ENCODE data around the gene POTEE. TPM values are rescaled to one million over a fixed set of nuclear protein-coding genes. Genes with fewer than 3 reads are reported as not detected.
"Not testable (repeated sequence)": the region's sequence is repeated elsewhere in the genome, so short reads cannot be mapped to it uniquely, and the experiment has no call there.

POTEE gene
- total RNA-seq, 3 donors from 2014 or later (not counting 1 experiment from before 2014, with no cell fraction given): 0.33 to 0.79 (median 0.50) TPM

DNA sequence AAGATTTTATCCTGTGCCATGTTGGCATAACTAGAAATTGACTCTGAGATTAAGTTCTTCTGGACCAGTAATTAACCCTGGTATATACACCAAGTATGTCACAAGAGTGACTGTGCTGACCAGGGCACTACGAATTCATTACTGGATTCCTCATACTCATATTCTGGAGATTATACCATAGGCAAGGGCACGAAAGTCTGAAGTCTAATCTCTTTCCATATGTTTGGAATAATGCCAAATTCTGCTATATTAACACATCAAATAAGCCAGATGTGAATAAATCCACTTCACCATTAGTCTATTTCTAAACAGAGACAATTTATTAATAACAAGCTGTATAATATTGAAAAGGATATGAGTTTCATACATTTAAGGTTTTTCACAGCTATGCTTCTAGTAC, 13.2 kb upstream of the POTEE start:
- intact Hi-C loops (cut with micrococcal nuclease): not testable (repeated sequence)
- 78% methylated on average over 2 of the region's 2 CpGs for WGBS (ENCODE audit: insufficient coverage)

GRCh38 chr2:131201098-131201497, 8.2 kb upstream of the POTEE start:
- H3K27me3 ChIP-seq (ENCODE audit: control insufficient read depth, insufficient read depth, low read length): no peaks in the 10 kb centered on the region
- no peaks in the 10 kb centered on the region for H3K9me3 ChIP-seq (ENCODE audit: control insufficient read depth, insufficient read depth, low read length)
- H3K36me3 Mint-ChIP-seq: no peaks in the 10 kb centered on the region
- H3K36me3 ChIP-seq (ENCODE audit: control insufficient read depth, insufficient read depth, low read length): no peaks in the 10 kb centered on the region
- no peak overlapping the region for H3K27ac Mint-ChIP-seq
- intact Hi-C loops (cut with micrococcal nuclease): no loop called here
- peaks cover 0 to 7% of the 10 kb centered on the region in 2 donors for H3K27me3 Mint-ChIP-seq (ENCODE audit: low read depth in 2 of 2)
- TF ChIP-seq, protein P1, sequence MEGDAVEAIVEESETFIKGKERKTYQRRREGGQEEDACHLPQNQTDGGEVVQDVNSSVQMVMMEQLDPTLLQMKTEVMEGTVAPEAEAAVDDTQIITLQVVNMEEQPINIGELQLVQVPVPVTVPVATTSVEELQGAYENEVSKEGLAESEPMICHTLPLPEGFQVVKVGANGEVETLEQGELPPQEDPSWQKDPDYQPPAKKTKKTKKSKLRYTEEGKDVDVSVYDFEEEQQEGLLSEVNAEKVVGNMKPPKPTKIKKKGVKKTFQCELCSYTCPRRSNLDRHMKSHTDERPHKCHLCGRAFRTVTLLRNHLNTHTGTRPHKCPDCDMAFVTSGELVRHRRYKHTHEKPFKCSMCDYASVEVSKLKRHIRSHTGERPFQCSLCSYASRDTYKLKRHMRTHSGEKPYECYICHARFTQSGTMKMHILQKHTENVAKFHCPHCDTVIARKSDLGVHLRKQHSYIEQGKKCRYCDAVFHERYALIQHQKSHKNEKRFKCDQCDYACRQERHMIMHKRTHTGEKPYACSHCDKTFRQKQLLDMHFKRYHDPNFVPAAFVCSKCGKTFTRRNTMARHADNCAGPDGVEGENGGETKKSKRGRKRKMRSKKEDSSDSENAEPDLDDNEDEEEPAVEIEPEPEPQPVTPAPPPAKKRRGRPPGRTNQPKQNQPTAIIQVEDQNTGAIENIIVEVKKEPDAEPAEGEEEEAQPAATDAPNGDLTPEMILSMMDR (IDR thresholded peaks at IDR 0.05): no peak
- H3K4me1 Mint-ChIP-seq: no peaks in the 10 kb centered on the region
- H3K27ac ChIP-seq (ENCODE audit: low read length): no peak overlapping the region
- H3K9me3 Mint-ChIP-seq: no peaks in the 10 kb centered on the region
- no peak for ATAC-seq
- no peak for DNase-seq
- H3K4me1 ChIP-seq (ENCODE audit: control insufficient read depth, insufficient read depth, low read length): no peaks in the 10 kb centered on the region
- WGBS (ENCODE audit: insufficient coverage): 90% methylated on average over 14 of the region's 14 CpGs
- H3K4me3 Mint-ChIP-seq: no peak overlapping the region
- no peak overlapping the region for H3K4me3 ChIP-seq (ENCODE audit: low read length)

More for the DNA sequence above, 13.2 kb upstream of the POTEE start:
- not testable (repeated sequence) for H3K36me3 Mint-ChIP-seq; H3K4me1 Mint-ChIP-seq; ATAC-seq; H3K27ac Mint-ChIP-seq; H3K9me3 Mint-ChIP-seq; H3K36me3 ChIP-seq (ENCODE audit: control insufficient read depth, insufficient read depth, low read length); H3K4me3 Mint-ChIP-seq; H3K27ac ChIP-seq (ENCODE audit: low read length); DNase-seq; H3K27me3 ChIP-seq (ENCODE audit: control insufficient read depth, insufficient read depth, low read length); H3K9me3 ChIP-seq (ENCODE audit: control insufficient read depth, insufficient read depth, low read length); H3K4me3 ChIP-seq (ENCODE audit: low read length); H3K4me1 ChIP-seq (ENCODE audit: control insufficient read depth, insufficient read depth, low read length)
- H3K27me3 Mint-ChIP-seq (ENCODE audit: low read depth in 2 of 2): peaks cover 0 to 21% of the 10 kb centered on the region in 2 donors

- H3K4me1 Mint-ChIP-seq; H3K4me3 ChIP-seq (ENCODE audit: low read length); ATAC-seq; DNase-seq; H3K27ac ChIP-seq (ENCODE audit: low read length); H3K4me3 Mint-ChIP-seq; H3K36me3 Mint-ChIP-seq; H3K36me3 ChIP-seq (ENCODE audit: control insufficient read depth, insufficient read depth, low read length); H3K9me3 Mint-ChIP-seq; H3K27ac Mint-ChIP-seq; H3K4me1 ChIP-seq (ENCODE audit: control insufficient read depth, insufficient read depth, low read length); H3K27me3 ChIP-seq (ENCODE audit: control insufficient read depth, insufficient read depth, low read length); H3K27me3 Mint-ChIP-seq (ENCODE audit: low read depth in 2 of 2); intact Hi-C loops (cut with micrococcal nuclease); H3K9me3 ChIP-seq (ENCODE audit: control insufficient read depth, insufficient read depth, low read length): not testable (repeated sequence)
- WGBS (ENCODE audit: insufficient coverage): 87% methylated on average over 7 of the region's 9 CpGs
These were observed 1.5 kb upstream of the POTEE start for GRCh38 chr2:131207839-131208238.

GRCh38 chr2:131209773-131210104, 403 bp downstream of the POTEE start:
- H3K27me3 Mint-ChIP-seq (ENCODE audit: low read depth in 2 of 2); DNase-seq; H3K9me3 ChIP-seq (ENCODE audit: control insufficient read depth, insufficient read depth, low read length); H3K27ac ChIP-seq (ENCODE audit: low read length); H3K4me3 Mint-ChIP-seq; H3K27ac Mint-ChIP-seq; H3K4me1 ChIP-seq (ENCODE audit: control insufficient read depth, insufficient read depth, low read length); H3K36me3 ChIP-seq (ENCODE audit: control insufficient read depth, insufficient read depth, low read length); intact Hi-C loops (cut with micrococcal nuclease); H3K4me1 Mint-ChIP-seq; H3K9me3 Mint-ChIP-seq; H3K27me3 ChIP-seq (ENCODE audit: control insufficient read depth, insufficient read depth, low read length); H3K36me3 Mint-ChIP-seq; H3K4me3 ChIP-seq (ENCODE audit: low read length): not testable (repeated sequence)
- ATAC-seq: peak in 1 of 3 donors; percentile 10
- WGBS (ENCODE audit: insufficient coverage): 86% methylated on average over 6 of the region's 14 CpGs

- H3K9me3 Mint-ChIP-seq; H3K27ac Mint-ChIP-seq; H3K4me1 Mint-ChIP-seq; H3K36me3 ChIP-seq (ENCODE audit: control insufficient read depth, insufficient read depth, low read length); H3K36me3 Mint-ChIP-seq; ATAC-seq; H3K9me3 ChIP-seq (ENCODE audit: control insufficient read depth, insufficient read depth, low read length); H3K27me3 ChIP-seq (ENCODE audit: control insufficient read depth, insufficient read depth, low read length); DNase-seq; H3K4me3 ChIP-seq (ENCODE audit: low read length); H3K27me3 Mint-ChIP-seq (ENCODE audit: low read depth in 2 of 2); H3K4me3 Mint-ChIP-seq; H3K27ac ChIP-seq (ENCODE audit: low read length); H3K4me1 ChIP-seq (ENCODE audit: control insufficient read depth, insufficient read depth, low read length); intact Hi-C loops (cut with micrococcal nuclease): not testable (repeated sequence)
- 100% methylated on average over 2 of the region's 22 CpGs for WGBS (ENCODE audit: insufficient coverage)
These were observed 1.3 kb downstream of the POTEE start for GRCh38 chr2:131210434-131211211.

DNA sequence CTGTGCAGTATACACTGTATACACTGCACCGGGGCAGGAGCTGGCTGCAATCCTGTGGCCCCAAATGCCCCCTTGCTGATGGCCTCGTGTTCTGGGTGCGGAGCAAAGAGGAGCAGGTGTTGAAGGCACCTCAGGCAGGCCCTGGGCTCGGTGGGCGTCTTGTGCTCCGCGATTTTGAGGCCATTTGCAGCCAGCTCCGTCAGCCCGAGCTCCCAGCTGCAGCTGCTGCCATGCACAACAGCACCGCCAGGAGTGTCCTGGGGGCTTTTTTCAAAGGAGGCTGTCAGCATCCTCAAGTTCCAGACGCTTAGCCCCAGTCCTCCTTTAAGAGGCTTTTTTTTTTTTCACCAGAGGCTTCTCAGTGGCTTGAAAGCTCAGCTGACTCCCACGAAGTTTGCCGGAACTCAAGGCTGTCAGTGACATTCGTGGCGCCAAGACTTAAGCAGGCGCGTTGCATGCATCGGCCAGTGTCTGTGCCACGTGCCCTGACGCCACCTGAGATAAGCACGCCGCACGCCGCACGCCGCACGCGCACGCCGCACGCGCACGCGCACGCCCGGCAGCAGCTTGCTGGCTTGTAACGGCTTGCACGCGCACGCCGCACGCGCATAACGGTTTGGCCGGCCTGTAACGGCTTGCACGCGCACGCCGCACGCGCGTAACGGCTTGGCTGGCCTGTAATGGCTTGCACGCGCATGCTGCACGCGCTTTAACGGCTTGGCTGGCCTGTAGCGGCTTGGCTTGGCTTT, 8.1 kb downstream of the POTEE start:
- H3K4me1 ChIP-seq (ENCODE audit: control insufficient read depth, insufficient read depth, low read length); H3K36me3 ChIP-seq (ENCODE audit: control insufficient read depth, insufficient read depth, low read length); H3K27ac ChIP-seq (ENCODE audit: low read length); H3K9me3 Mint-ChIP-seq; H3K27me3 ChIP-seq (ENCODE audit: control insufficient read depth, insufficient read depth, low read length); ATAC-seq; DNase-seq; intact Hi-C loops (cut with micrococcal nuclease); H3K9me3 ChIP-seq (ENCODE audit: control insufficient read depth, insufficient read depth, low read length); H3K4me3 Mint-ChIP-seq; H3K36me3 Mint-ChIP-seq; H3K4me3 ChIP-seq (ENCODE audit: low read length); H3K27ac Mint-ChIP-seq; H3K4me1 Mint-ChIP-seq; H3K27me3 Mint-ChIP-seq (ENCODE audit: low read depth in 2 of 2): not testable (repeated sequence)
- WGBS (ENCODE audit: insufficient coverage): 93% methylated on average over 22 of the region's 60 CpGs
